GM21526 (cell line): Measurements from ENCODE around the gene SERF1B.
"Not testable (repeated sequence)": the region's sequence is repeated elsewhere in the genome, so short reads cannot be mapped to it uniquely, and the experiment has no call there.

Source experiments
- ATAC-seq: cut with Tn5 transposase; IDR thresholded peaks from one replicate; pipeline ENCODE4 v1.9.1; 2021; ENCODE audit warnings: moderate library complexity; ENCODE audit not compliant: unreplicated experiment, low FRiP score

SERF1B gene

DNA sequence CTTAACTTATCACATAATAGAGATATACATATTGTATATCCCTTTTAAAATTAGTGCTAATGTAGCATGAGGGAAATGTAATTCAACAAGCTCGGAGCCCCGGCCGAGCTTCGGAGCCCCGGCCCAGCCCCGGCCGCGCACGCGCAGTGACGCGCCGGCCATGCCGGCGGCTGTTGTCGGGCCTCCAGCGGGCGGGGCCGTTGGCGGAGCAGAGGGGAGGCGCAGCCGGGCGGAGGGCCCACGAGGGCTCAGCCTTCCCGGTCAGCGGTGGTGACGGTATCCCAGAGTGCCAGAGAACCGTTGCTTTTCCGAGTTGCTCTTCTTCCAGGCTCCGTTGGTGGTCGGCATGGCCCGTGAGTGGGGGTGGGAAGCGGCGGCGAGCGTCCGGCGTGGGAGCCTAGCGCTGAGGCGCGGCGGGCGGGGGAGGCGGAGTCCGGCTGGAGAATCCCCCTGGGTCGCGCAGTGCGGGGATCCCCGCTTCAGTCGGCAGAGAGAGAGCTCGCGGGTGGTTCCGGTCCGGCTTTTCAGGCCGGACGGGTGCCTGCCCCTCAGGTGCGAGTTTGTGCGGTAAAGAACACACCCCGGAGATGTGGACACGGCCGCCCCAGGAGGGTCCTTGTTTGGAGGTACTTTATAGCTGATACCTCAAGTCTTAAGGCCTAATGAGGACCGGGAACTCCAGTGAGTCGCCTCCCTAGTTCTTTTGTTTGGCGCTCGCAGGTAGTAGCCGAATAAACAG lies at the start of gene SERF1B:
Gene SERF1B, plus strand, starts transcription at position 146 of the 739 bp plus-strand sequence. Its CDS starts 201 bp downstream, at position 347.
- ATAC-seq = peak; percentile 86

DNA sequence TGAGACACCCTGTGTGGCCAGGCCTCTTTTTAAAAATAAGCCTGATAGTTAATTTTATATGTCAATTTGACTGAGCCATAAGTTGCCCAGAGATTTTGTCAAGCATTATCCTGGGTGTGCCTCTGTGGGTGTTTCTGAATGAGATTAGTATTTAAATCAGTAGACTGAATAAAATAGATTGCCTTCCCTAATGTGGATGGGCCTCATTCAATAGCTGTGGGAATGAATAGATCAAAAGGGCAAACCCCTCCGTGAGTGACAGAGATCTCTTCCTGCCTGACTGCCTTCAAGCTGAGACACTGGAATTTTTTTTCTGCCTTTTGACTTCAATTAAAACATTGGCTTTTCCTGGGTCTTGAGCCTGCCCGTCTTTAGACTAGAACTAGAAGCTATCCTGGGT lies 33.3 kb upstream of the SERF1B start:
- not testable (repeated sequence) for ATAC-seq

DNA sequence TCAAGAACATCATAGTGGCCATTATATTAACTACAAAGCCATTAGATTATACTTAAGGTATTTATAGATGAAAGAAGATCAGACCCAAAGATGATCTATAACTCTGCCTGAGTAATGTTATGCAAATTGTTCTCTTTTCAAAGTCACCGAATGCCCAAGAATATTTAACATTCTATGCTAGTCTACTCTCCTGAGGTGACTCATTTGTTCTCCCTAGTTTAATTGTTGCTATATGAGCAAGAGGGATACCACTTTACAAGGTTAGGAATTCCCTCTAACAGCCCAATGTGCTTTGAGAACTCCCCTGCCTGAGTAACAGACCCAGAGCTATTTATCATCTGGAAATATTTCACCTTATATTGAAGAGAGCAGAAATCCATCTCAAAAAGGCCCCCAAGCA lies 29.5 kb upstream of the SERF1B start:
- ATAC-seq = not testable (repeated sequence)

DNA sequence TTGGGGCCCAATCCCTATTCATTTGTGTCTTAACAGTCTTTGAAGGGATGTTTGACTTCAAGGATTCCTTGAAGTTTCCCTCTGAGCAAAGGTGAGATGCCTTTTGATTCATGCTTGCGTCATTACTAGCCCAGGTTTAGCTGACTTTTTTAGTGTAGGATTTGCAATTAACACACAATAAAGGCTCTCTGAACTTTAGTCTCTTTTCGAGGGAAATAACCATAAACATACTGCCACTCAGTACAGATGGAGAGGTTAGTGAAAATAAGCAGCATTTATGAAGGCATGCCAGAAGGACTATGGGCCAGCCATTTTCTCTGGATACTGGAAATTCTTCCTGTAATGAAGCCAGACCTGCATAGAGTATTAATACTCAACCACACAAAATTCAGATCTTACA lies 4.4 kb upstream of the SERF1B start:
- not testable (repeated sequence) for ATAC-seq

DNA sequence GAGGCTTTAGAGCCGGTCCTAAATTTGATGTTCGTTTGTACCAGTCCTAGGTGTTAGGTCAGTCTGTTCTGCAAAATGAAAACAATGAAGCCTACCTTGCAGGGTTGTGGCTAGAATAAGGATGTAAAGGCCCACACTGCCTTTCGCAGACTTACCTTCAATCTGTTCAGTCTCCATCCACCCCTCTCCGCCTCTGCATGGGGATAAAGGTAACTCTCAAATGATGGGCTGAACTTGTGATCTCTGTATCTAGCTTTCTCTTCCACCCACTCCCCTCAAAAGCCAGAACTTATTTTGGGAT lies 744 bp downstream of the SERF1B start:
- ATAC-seq = peak; percentile 27

DNA sequence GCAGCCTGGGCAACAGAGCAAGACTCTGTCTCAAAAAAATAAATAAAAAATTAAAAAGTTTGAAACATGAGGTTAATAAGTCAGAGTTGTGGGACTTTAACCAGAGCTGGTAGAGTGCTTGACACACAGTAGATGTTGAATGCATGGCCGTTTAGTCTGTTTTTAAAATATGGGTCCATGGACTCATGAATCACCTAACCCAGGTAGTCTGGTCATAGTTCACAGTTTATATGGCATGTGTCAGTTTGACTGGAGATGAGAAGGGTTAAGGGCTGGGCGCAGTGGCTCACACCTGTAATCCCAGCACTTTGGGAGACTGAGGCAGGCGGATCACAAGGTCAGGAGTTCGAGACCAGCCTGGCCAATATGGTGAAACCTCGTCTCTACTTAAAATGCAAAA lies 6.2 kb downstream of the SERF1B start:
- not testable (repeated sequence) for ATAC-seq

DNA sequence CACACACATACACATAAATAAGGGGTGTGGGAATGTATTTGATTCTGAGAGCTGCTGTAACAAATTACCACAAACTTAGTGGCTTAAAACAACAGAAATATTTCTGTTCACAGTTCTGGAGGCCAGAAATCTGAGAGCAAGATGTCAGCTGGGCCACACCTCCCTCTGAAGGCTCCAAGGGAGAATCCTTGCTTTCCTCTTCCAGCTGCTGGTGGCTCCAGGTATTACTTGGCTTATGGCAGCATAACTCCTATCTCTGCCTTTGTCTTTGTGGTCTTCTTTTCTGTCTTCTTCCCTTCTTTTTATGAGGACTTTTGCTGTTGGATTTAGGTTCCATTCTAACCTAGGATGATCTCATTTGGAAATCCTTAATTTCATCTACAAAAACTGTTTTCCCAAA lies 16.4 kb downstream of the SERF1B start:
- ATAC-seq = not testable (repeated sequence)

DNA sequence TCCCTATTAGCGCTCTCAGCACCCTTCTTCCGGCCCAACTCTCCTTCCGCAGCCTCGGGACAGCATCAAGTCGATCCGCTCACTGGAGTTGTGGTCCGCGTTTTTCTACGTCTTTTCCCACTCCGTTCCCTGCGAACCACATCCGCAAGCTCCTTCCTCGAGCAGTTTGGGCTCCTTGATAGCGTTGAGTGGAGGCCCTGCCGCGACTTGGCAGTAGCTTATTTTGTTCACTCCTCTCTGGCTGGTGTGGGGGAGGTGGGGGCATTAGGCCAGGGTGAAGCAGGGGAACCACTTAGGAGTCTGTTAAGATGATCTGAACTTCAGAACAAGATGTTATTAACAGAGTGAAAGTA lies 24.7 kb downstream of the SERF1B start:
- ATAC-seq = not testable (repeated sequence)

DNA sequence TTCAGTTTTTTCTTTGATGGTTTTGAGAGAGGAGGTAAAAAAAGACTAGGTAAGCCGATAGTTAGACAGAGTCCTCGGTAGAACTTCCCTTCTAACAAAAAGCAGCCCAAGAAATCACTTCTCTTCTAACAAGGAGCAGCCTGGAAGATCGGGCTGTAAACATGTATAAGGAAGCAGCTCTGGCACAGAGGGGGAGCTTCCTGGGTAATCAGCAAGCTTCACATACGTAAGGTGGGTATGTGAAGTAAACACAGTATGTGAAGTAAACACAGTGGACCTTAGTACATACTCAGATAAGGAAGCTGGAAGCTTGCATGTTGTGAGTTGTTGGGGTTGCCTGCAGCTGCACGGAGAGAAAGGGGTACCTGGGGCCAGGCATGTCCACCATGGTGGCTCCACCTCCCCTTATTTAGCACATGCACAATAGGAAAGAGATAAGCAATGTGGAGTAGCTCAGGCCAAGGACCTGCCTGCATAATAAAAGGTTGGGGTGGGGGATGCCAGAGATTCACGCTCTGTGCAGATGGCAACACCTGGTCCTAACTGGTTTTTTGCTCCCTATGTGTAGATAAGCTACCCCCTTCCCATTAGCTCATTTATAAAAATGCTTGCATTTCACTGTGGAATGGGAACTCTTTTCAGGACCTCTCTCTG lies 31.4 kb downstream of the SERF1B start:
- ATAC-seq = not testable (repeated sequence)

DNA sequence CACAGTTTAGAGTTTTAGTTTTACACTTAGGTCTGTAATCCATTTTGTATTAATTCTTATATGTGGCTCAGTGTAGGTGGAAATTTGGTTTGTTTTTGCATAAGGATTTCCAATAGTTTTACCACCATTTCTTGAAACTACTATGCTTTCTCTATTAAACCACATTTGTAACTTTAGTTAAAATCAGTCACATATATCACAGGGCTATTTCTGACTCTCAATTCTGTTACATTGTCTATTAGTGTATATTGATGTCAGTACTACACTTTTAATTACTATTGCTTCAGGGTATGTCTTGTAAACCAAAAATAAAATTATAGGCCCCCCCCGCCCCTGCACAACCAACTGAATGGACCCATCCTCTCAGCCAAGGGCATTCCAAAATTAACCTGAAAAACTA lies 32.1 kb downstream of the SERF1B start:
- ATAC-seq = not testable (repeated sequence)

DNA sequence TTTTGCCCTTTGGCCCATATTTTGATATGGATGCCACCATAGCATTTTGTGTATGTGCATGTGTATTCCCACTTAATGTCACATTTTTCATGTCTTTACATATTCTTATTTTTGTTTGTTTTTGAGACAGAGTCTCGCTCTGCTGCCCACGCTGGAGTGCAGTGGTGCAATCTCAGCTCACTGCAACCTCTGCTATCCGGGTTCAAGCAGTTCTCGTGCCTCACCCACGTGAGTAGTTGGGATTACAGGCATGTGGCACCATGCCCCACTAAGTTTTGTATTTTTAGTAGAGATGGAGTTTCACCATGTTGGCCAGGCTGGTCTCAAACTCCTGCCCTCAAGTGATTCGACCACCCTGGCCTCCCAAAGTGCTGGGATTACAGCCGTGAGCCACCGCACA lies 52.6 kb downstream of the SERF1B start:
- ATAC-seq = not testable (repeated sequence)

DNA sequence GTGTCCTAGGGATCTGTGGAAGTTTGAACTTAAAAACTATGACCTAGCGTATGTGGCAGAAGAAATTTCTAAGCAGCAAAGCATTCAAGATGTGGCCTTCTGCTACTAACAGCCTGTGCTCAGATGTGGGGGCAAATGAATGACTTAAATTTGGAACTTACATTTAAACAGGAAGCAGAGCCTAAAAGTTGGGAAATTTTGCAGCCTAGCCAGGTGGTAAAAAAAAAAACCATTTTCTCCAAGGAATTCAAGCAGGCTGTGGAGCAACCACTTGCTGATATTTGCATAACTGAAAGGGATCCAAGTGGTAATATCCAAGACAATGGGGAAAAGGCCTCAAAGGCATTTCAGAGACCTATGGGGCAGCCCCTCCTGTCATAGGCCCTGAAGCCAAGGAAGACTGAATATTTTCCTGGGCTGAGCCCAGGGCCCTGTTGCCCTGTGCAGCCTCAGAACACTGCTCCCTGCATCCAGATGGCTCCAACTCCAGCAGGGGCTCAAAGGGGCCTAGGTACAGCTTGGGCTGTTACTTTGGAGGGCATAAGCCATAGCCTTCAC lies 63.9 kb downstream of the SERF1B start:
- not testable (repeated sequence) for ATAC-seq

DNA sequence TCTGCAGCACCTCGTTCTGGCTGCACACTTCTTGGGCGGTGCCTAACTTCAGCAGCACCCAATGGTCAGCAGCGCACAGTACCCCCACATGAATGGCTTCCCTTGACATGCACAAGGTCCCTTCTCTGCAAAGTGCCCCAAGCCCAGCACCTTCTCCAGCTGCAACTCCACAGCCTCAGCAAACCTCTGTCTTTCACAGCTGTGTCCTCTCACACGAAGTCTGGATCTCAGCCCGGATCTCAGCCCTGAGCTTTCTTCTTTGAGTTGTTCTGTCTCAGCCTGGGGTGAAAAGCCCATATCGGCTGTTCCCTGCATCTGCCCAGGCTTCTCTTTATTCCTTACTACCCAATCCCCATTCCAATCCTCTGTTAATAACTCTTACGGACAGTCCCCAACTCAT lies 66.7 kb downstream of the SERF1B start:
- not testable (repeated sequence) for ATAC-seq
